Measurements from ENCODE around the gene DIP2A.

DIP2A gene

DNA sequence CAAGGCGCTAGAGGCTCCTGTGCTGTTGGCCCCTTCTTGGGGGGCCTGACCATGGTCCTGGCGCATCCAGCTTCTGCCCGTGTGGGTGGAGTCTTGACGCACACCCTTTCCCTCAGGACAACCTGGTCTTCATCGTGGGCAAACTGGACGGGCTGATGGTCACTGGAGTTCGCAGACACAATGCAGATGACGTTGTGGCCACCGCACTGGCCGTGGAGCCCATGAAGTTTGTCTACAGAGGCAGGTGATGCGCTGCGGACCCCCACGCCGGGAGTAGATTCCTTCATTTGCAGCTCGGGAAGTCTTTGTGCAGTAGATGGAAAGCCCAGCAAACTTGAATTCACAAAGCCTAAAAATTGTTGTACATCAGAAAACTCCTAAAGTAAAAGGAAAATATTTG is 88.1 kb downstream of the DIP2A start:
- no peak overlapping the region for H3K27ac ChIP-seq
- TF ChIP-seq, protein P1, sequence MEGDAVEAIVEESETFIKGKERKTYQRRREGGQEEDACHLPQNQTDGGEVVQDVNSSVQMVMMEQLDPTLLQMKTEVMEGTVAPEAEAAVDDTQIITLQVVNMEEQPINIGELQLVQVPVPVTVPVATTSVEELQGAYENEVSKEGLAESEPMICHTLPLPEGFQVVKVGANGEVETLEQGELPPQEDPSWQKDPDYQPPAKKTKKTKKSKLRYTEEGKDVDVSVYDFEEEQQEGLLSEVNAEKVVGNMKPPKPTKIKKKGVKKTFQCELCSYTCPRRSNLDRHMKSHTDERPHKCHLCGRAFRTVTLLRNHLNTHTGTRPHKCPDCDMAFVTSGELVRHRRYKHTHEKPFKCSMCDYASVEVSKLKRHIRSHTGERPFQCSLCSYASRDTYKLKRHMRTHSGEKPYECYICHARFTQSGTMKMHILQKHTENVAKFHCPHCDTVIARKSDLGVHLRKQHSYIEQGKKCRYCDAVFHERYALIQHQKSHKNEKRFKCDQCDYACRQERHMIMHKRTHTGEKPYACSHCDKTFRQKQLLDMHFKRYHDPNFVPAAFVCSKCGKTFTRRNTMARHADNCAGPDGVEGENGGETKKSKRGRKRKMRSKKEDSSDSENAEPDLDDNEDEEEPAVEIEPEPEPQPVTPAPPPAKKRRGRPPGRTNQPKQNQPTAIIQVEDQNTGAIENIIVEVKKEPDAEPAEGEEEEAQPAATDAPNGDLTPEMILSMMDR (IDR thresholded peaks at IDR 0.05; ENCODE audit: low read depth, low read length) = no peak
- H3K27me3 ChIP-seq (ENCODE audit: insufficient read depth, low read depth, severe bottlenecking) = no peaks in the 10 kb centered on the region
- DNase-seq = no peak
- H3K36me3 ChIP-seq = peaks cover 78% of the 10 kb centered on the region
- no peak overlapping the region for H3K4me3 ChIP-seq (ENCODE audit: low read depth, low read length)
- no peaks in the 10 kb centered on the region for H3K9me3 ChIP-seq (ENCODE audit: severe bottlenecking)

DNA sequence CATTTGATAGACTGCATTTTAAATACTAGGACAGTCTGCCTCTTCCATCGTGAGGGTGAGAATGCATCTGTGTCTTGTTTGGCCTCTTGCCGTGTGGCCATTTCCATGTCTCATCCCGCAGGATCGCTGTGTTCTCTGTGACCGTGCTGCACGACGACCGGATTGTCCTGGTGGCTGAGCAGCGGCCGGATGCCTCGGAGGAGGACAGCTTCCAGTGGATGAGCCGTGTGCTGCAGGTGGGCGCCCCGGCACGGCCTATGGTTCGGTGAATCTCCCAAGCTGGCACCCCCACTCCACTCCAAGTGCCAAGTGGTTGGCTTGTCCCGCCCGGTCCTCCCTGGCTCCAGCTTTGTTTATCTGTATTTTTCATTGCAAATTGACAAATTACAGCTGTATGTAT is 91.0 kb downstream of the DIP2A start:
- H3K27me3 ChIP-seq (ENCODE audit: insufficient read depth, low read depth, severe bottlenecking) = no peaks in the 10 kb centered on the region
- H3K36me3 ChIP-seq = peaks cover 74% of the 10 kb centered on the region
- no peak overlapping the region for H3K4me3 ChIP-seq (ENCODE audit: low read depth, low read length)
- H3K9me3 ChIP-seq (ENCODE audit: severe bottlenecking) = no peaks in the 10 kb centered on the region
- TF ChIP-seq, protein P1 (IDR thresholded peaks at IDR 0.05; ENCODE audit: low read depth, low read length) = no peak
- DNase-seq = no peak
- H3K27ac ChIP-seq = no peak overlapping the region

DNA sequence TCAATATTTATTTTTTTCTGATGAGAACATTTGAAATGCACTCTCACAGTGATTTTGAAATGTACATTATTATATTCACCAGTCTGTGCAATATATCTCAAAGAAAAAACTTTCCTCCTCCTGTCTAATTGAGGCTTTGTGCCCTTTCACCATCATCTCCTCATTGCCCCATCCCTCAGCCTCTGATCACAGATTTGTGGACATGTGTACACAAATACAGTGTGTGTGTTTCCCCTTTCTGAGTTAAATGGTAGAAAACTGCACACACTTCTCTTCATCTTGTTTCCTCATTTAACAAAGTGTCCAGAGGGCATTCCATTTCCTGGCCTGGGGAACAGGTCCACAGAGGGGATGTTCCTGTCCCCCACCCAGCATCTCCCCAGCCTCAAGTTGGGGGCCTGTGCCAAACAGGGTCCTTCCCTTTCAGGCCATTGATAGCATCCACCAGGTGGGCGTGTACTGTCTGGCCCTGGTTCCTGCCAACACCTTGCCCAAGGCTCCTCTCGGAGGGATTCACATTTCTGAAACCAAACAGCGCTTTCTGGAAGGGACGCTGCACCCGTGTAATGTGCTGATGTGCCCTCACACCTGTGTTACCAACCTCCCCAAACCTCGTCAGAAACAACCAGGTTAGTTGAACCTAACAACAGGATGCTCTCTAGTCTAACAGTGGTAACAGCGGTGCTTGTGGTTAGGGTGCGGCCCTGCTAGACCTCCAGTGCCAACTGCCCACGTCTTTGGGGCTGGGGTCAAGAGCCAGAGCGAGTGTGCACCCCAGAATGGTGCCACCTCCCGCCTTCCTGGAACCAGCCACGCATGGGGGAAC is 91.6 kb downstream of the DIP2A start:
- no peak for DNase-seq
- TF ChIP-seq, protein P1 (IDR thresholded peaks at IDR 0.05; ENCODE audit: low read depth, low read length) = no peak
- H3K36me3 ChIP-seq = peaks cover 72% of the 10 kb centered on the region
- no peak overlapping the region for H3K4me3 ChIP-seq (ENCODE audit: low read depth, low read length)
- no peaks in the 10 kb centered on the region for H3K9me3 ChIP-seq (ENCODE audit: severe bottlenecking)
- no peak overlapping the region for H3K27ac ChIP-seq
- H3K27me3 ChIP-seq (ENCODE audit: insufficient read depth, low read depth, severe bottlenecking) = no peaks in the 10 kb centered on the region

DNA sequence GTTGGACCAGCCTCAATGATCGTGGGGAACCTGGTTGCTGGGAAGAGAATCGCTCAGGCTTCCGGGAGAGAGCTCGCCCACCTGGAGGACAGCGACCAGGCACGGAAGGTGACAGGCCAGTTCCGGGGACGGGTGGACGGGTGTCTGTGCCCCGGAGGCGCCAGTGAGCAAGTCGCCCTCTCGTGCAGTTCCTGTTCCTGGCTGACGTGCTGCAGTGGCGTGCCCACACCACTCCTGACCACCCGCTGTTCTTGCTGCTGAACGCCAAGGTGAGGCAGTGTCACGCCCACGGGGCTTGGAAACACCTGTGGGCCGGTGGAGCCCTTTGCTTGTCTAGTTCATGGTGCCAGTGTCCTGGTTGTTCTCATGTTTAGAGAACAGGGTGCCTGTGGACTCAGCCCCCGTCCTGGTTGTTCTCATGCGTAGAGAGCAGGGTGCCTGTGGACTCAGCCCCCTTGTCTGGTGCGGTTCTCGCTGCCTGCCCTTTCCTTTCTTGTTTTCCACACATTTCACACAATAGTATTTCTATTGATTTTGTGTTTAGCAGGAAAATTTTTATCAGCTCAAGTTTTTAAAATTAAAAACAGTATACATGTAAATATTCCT is 93.0 kb downstream of the DIP2A start:
- H3K9me3 ChIP-seq (ENCODE audit: severe bottlenecking) = no peaks in the 10 kb centered on the region
- peaks cover 68% of the 10 kb centered on the region for H3K36me3 ChIP-seq
- no peak for DNase-seq
- TF ChIP-seq, protein P1 (IDR thresholded peaks at IDR 0.05; ENCODE audit: low read depth, low read length) = peak; percentile 19; the same call in 1 of the 2 replicates
- H3K4me3 ChIP-seq (ENCODE audit: low read depth, low read length) = no peak overlapping the region
- no peaks in the 10 kb centered on the region for H3K27me3 ChIP-seq (ENCODE audit: insufficient read depth, low read depth, severe bottlenecking)
- no peak overlapping the region for H3K27ac ChIP-seq

DNA sequence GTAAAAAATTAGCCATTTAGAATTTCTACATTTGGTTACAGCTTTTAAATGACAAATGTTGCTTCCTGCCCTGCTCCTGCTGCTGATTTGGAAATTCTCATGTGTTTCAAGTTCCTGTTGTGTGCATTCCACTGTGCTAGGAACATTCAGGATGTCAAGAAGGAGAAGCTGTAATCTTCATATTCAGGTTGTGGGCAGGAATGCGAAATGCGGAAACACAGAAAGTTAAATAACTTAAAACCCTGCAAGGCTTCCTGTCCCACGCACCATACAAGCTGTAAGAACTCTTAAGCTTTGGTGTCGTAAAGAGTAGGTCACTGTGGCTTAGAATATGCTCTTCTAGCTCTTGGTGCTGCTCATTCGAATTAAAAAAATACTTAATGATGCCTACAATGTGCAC is 93.6 kb downstream of the DIP2A start:
- Histone ChIP-seq H3K9me3 (ENCODE audit: severe bottlenecking) (no peaks in the 10 kb centered on the region), H3K27me3 (ENCODE audit: insufficient read depth, low read depth, severe bottlenecking) (no peaks in the 10 kb centered on the region), H3K27ac (peak overlapping the region; percentile 34; the same call in 1 of the 2 replicates), H3K36me3 (peaks cover 68% of the 10 kb centered on the region), H3K4me3 (ENCODE audit: low read depth, low read length) (no peak overlapping the region)
- no peak for DNase-seq
- TF ChIP-seq, protein P1 (IDR thresholded peaks at IDR 0.05; ENCODE audit: low read depth, low read length) = no peak

All from WERI-Rb-1 (cell line).